GM10248 (cell line): ENCODE data around the gene AMY2B.
"Not testable (repeated sequence)": the region's sequence is repeated elsewhere in the genome, so short reads cannot be mapped to it uniquely, and the experiment has no call there.

Source experiments
- CTCF ChIA-PET: fragments of 300-600 bp; sonication (Branson Sonifier 250); formaldehyde crosslinking; extraction: SDS; loops from one replicate; lab custom pipeline; 2021; ENCODE audit warnings: antibody characterized with exemption; lab: Yijun Ruan, JAX
- POLR2A ChIA-PET: fragments of 350-650 bp; sonication (Branson Sonifier 250); formaldehyde crosslinking; extraction: SDS; loops from one replicate; lab custom pipeline; 2020; ENCODE audit warnings: antibody characterized with exemption; lab: Yijun Ruan, JAX
- DNase-seq: peaks from one replicate; pipeline ENCODE4 v3.0.0; 2012; ENCODE audit errors: extremely low spot score
- TF ChIP-seq, protein P1 (sequence below): IDR thresholded peaks from 2 replicates; pipeline ENCODE4 v1.5.1; 2012; ENCODE audit warnings: mild to moderate bottlenecking, low read depth; ENCODE audit errors: extremely low read depth, missing control alignments, control extremely low read depth

The AMY2B gene

DNA sequence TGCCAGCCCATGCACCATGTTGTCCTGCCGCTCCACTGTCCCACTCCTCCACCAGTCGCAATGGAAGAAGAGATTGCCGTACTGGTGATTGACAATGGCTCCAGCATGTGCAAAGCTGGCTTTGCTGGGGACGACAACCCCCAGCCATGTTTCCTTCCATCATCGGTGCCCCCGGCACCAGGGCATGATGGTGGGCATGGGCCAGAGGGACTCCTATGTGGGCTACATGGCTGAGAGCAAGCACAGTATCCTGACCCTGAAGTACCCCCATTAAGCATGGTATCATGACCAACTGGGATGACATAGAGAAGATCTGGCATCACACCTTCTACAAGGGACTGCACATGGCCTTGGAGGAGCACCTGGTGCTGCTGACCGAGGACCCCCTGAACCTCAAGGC, 1.9 kb upstream of the AMY2B start:
- TF ChIP-seq, protein P1, sequence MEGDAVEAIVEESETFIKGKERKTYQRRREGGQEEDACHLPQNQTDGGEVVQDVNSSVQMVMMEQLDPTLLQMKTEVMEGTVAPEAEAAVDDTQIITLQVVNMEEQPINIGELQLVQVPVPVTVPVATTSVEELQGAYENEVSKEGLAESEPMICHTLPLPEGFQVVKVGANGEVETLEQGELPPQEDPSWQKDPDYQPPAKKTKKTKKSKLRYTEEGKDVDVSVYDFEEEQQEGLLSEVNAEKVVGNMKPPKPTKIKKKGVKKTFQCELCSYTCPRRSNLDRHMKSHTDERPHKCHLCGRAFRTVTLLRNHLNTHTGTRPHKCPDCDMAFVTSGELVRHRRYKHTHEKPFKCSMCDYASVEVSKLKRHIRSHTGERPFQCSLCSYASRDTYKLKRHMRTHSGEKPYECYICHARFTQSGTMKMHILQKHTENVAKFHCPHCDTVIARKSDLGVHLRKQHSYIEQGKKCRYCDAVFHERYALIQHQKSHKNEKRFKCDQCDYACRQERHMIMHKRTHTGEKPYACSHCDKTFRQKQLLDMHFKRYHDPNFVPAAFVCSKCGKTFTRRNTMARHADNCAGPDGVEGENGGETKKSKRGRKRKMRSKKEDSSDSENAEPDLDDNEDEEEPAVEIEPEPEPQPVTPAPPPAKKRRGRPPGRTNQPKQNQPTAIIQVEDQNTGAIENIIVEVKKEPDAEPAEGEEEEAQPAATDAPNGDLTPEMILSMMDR: no peak
- DNase-seq: no peak
- CTCF ChIA-PET: no interaction called here
- POLR2A ChIA-PET: no interaction called here

DNA sequence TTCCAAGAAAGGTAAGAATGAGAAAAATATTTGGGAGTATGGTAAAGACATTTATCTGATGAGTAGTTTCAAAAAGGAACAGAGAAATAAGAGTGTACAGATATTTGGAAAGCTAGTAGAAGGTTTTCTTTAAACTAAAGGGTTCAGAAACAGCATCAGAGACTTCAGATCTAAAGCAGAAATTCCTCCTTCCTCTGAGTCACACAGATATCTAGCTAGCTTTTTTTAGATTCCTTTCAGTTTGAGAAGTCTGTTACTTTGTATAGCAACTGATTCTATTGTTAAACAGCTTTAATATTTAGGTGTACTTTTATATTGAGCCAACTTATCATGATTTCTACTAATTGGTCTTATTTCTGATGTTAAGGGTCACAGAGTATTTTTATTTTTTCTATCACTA, 4.7 kb downstream of the AMY2B start:
- no peak for DNase-seq
- CTCF ChIA-PET: interaction anchor here (1.1 kb wide), 1 partner anchor 13 kb away, joined by 3 read pairs; no protein-coding TSS in a partner anchor
- TF ChIP-seq, protein P1: no peak
- POLR2A ChIA-PET: no interaction called here

DNA sequence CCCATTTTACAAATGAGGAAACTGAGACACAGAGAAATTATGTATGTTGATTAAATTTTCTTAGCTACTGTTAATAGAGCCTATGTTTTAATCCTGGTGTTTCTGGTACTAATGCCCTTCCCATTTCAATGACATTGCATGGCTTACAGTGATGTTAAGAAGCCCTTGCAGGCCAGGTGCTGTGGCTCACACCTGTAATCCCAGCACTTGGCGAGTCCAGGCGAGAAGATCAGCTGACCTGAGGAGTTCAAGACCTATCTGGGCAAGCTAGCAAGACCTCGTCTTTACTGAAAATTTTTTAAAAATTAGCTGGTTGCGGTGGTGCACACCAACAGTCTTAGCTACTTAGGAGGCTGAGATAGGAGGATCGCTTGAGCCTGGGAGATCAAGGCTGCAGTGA, 5.4 kb downstream of the AMY2B start:
- CTCF ChIA-PET: interaction anchor here (1.1 kb wide), 1 partner anchor 14 kb away, joined by 3 read pairs; no protein-coding TSS in a partner anchor
- DNase-seq, POLR2A ChIA-PET: not testable (repeated sequence)

DNA sequence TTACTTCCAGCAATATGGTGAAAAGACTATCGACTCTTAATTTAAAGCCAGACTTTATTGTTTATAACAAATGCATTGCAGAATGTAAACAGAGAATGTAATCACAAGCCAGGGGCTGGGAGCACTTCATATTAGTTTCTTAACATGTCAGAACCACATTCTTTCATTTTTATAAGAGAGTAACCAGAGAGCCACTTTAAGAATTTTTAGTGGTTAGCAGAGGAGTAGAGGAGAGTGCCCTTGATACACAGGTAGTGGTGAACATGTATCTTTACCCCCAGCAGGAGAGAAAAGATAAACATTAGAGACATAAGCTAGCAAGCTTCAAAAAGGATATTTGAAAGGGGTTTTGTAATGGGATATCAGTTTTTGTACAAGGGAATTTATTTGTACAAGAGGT, 11.1 kb downstream of the AMY2B start:
- TF ChIP-seq, protein P1: no peak
- DNase-seq: no peak
- ChIA-PET CTCF (no interaction called here), POLR2A (no interaction called here)

DNA sequence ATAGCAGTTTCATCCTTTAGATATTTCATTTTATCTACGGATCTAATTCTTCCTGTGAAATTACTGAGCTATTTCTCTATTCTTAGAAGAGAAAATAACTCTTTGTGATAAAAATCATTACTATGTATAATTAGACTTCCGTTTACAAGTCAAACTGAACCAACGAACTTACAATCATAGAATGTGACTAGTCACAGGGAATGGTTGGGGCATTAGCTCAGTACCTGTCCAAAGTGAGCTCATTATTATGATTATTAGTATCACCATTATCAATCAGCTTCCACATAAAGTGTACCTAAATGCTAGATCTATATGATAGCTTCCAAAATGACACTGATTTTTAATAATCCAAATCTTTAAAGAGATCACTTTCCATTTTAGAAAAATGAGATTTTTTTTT, 12.5 kb downstream of the AMY2B start:
- ChIA-PET CTCF (interaction anchor here (1.2 kb wide), 1 partner anchor 10 kb away, joined by 3 read pairs; no protein-coding TSS in a partner anchor), POLR2A (no interaction called here)
- DNase-seq: no peak
- TF ChIP-seq, protein P1: no peak

DNA sequence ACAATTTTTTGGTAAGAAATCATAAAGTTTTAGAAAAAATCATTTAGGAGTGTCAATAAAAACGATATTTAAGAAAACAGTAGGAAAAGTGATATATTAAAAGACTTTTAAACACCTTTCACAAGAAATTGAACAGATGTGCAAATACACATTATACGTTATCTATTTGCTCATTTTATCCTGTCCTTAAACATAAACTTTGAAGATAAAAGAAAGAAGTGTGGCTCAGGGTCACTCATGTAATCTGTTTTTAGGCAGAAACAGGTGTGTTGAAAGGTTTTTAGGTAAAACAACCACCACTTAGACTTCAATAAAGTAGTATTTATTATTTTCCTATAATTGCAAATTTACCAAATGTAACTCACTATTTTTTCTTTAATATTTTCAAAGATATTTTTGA, 13.1 kb downstream of the AMY2B start:
- DNase-seq: no peak
- ChIA-PET CTCF (interaction anchor here (1.2 kb wide), 1 partner anchor 9 kb away, joined by 3 read pairs; no protein-coding TSS in a partner anchor), POLR2A (no interaction called here)
- TF ChIP-seq, protein P1: no peak

DNA sequence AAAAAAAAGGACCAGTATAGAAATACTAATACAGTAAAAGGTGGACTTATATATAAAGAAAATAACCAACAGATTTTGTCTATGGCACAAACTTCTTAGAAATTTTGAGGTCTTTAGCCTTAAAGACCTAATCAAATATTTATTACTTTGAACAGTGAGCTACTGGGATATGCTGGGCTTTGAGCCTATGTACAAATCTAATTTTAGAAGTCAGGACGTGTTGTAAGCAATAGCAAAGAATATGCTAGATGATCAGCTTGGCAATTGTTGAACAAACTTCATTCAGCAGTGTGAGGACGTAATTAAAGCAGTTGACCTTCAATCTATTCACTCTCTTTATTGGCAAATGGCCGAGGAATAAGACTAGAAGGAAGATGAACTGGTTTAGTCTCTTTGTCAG, 31.4 kb downstream of the AMY2B start:
- CTCF ChIA-PET, POLR2A ChIA-PET, DNase-seq: not testable (repeated sequence)

DNA sequence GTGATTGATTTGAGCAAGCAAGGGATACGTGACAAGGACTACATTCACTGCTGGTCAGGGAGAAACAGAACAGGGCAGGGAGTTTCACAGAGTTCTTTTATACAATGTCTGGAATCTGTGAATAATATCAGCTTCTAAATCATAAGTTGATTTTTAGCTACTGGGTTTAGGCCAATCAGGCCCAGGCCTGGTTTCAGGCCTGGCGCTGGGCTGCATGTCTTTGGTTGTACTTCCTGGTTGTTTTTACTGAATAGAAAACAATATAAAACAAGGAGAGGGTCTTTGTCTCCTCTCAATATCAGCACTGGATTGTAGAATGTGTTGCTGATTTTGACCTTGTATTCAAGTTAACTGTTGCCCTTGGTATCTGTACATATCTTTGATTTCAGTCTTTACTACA, 45.0 kb downstream of the AMY2B start:
- ChIA-PET CTCF (no interaction called here), POLR2A (no interaction called here)
- no peak for DNase-seq
- TF ChIP-seq, protein P1: no peak

DNA sequence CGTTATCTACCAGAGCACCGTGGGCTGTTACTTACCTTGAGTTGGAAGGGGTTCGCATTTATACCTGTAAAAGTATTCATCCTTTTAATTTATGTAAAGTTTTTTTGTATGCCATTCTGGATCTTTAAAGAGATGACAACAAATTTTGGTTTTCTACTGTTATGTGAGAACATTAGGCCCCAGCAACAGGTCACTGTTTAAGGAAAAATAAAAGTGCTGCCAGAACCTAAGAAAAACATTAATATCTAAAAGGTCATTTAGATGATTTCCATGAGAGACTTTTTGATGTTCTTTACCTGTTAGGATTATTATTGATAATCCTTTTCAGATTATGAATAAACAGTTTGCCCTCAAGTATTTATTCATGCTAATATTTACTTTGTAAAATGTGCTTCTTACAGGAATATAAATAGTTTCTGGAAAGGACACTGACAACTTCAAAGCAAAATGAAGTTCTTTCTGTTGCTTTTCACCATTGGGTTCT, 45.6 kb downstream of the AMY2B start, which contains the start of gene AMY2A:
AMY2A (plus strand) TSS at position 434 of the 484 bp plus-strand sequence; CDS start at position 448, 14 bp downstream.
- DNase-seq, POLR2A ChIA-PET, CTCF ChIA-PET: not testable (repeated sequence)

DNA sequence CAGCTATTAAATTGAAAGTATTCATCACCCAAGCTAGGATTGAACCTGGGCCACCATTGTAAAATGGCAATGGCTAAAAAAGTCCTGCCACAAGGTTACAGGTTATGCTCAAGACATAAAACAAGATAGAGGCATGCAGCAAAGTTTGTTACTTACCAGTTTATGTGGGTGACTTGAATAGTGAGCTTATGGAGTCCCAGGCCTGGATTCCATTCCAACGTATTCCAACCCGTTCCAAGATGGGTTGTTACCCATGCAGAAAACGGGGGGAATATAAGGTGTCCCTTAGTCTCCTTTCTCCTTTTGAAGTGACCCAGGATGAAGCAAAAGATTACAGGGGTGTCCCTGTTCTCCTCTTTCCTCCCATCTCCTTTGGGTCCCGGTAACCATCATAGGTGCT, 56.0 kb downstream of the AMY2B start:
- POLR2A ChIA-PET, CTCF ChIA-PET, DNase-seq: not testable (repeated sequence)
